ENCODE measurements around the gene AKR1D1. TPM values are rescaled to one million over a fixed set of nuclear protein-coding genes. Genes with fewer than 3 reads are reported as not detected.
"Not testable (repeated sequence)": the region's sequence is repeated elsewhere in the genome, so short reads cannot be mapped to it uniquely, and the experiment has no call there.

AKR1D1 gene
- total and polyA plus RNA-seq, 2 donors (not counting 3 experiments of a cell fraction or from before 2014, with no cell fraction given): not detected

- H3K79me2 ChIP-seq (ENCODE audit: control insufficient read depth, insufficient read depth, low read length); H3K27ac ChIP-seq (ENCODE audit: insufficient read depth, low read depth, low read length); dilution Hi-C loops (cut with MboI; ENCODE audit: extremely low pct_ligation_motif_present, low sequenced_read_pairs); H3K4me1 ChIP-seq (ENCODE audit: control insufficient read depth, extremely low read depth, insufficient read depth, low read length); H3K27me3 ChIP-seq (ENCODE audit: control insufficient read depth in 2 of 2, insufficient read depth in 2 of 2, low read length in 2 of 2); FAIRE-seq; H3K4me2 ChIP-seq (ENCODE audit: insufficient read depth, low read length); intact Hi-C loops (cut with micrococcal nuclease); H2AFZ ChIP-seq (ENCODE audit: low read depth, low read length); H3K4me3 ChIP-seq (replicated peaks in 1 of 3; ENCODE audit: insufficient read depth in 1 of 3, low read depth in 1 of 3, low read length in 3 of 3); H3K9me3 ChIP-seq (replicated peaks; ENCODE audit: control insufficient read depth, insufficient read depth, low read length); H3K9me1 ChIP-seq (replicated peaks; ENCODE audit: control insufficient read depth, extremely low read depth, insufficient read depth, low read length); DNase-seq (ENCODE audit: low read depth, low spot score); BruUV-seq (replicated peaks); H3K36me3 ChIP-seq (ENCODE audit: control insufficient read depth in 2 of 2, extremely low read depth in 1 of 2, insufficient read depth in 2 of 2, low read length in 2 of 2); H3K9ac ChIP-seq (replicated peaks; ENCODE audit: extremely low read depth, insufficient read depth, low read length); H4K20me1 ChIP-seq (replicated peaks; ENCODE audit: control insufficient read depth, extremely low read depth, insufficient read depth, low read length); POLR2A ChIA-PET: not testable (repeated sequence)
- CTCF ChIA-PET: interaction anchor here (0.7 kb wide), 1 partner anchor 1536 kb away, joined by 3 read pairs; no protein-coding TSS in a partner anchor
Observed at GRCh38 chr7:138146757-138147734, 70.8 kb downstream of the AKR1D1 start.

- H3K4me1 ChIP-seq (ENCODE audit: control insufficient read depth, extremely low read depth, insufficient read depth, low read length): no peaks in the 10 kb centered on the region
- dilution Hi-C loops (cut with MboI; ENCODE audit: extremely low pct_ligation_motif_present, low sequenced_read_pairs): no loop called here
- TF ChIP-seq JUN (IDR thresholded peaks at IDR 0.05; ENCODE audit: borderline replicate concordance, insufficient read depth, insufficient read length, low read depth): no peak
- TF ChIP-seq GATA2 (IDR thresholded peaks at IDR 0.05; ENCODE audit: insufficient read depth, insufficient read length, low read depth, low read length): no peak
- TF ChIP-seq POLR2AphosphoS5 (IDR thresholded peaks at IDR 0.05; ENCODE audit: insufficient read depth, low read depth, low read length): no peak
- no peak for TF ChIP-seq MAX (IDR thresholded peaks at IDR 0.05; ENCODE audit: insufficient read depth, insufficient read length)
- no peak for TF ChIP-seq FOS (IDR thresholded peaks at IDR 0.05; ENCODE audit: borderline replicate concordance, insufficient read depth, low read length)
- H3K36me3 ChIP-seq (ENCODE audit: control insufficient read depth in 2 of 2, extremely low read depth in 1 of 2, insufficient read depth in 2 of 2, low read length in 2 of 2): no peaks in the 10 kb centered on the region
- H3K9me1 ChIP-seq (replicated peaks; ENCODE audit: control insufficient read depth, extremely low read depth, insufficient read depth, low read length): no peaks in the 10 kb centered on the region
- no TSS peak for BruUV-seq (replicated peaks)
- no peak overlapping the region for H3K27ac ChIP-seq (ENCODE audit: insufficient read depth, low read depth, low read length)
- DNase-seq (ENCODE audit: low read depth, low spot score) (no peak), FAIRE-seq (no peak)
- no peak overlapping the region for H3K4me3 ChIP-seq (replicated peaks in 1 of 3; ENCODE audit: insufficient read depth in 1 of 3, low read depth in 1 of 3, low read length in 3 of 3)
- intact Hi-C loops (cut with micrococcal nuclease): no loop called here
- H3K79me2 ChIP-seq (ENCODE audit: control insufficient read depth, insufficient read depth, low read length): no peaks in the 10 kb centered on the region
- ChIA-PET CTCF (interaction anchor here (2.0 kb wide), 1 partner anchor 10 kb away, joined by 5 read pairs; no protein-coding TSS in a partner anchor), POLR2A (no interaction called here)
- H4K20me1 ChIP-seq (replicated peaks; ENCODE audit: control insufficient read depth, extremely low read depth, insufficient read depth, low read length): no peaks in the 10 kb centered on the region
- no peaks in the 10 kb centered on the region for H3K9me3 ChIP-seq (replicated peaks; ENCODE audit: control insufficient read depth, insufficient read depth, low read length)
- H3K27me3 ChIP-seq (ENCODE audit: control insufficient read depth in 2 of 2, insufficient read depth in 2 of 2, low read length in 2 of 2): no peaks in the 10 kb centered on the region
- H3K9ac ChIP-seq (replicated peaks; ENCODE audit: extremely low read depth, insufficient read depth, low read length): no peak overlapping the region
- no peak overlapping the region for H3K4me2 ChIP-seq (ENCODE audit: insufficient read depth, low read length)
- H2AFZ ChIP-seq (ENCODE audit: low read depth, low read length): no peak overlapping the region
Observed at GRCh38 chr7:138151731-138152577, 75.7 kb downstream of the AKR1D1 start.
